ENCODE results near the gene TAF1B.
"Not testable (repeated sequence)": the region's sequence is repeated elsewhere in the genome, so short reads cannot be mapped to it uniquely, and the experiment has no call there.

Gene TAF1B

DNA sequence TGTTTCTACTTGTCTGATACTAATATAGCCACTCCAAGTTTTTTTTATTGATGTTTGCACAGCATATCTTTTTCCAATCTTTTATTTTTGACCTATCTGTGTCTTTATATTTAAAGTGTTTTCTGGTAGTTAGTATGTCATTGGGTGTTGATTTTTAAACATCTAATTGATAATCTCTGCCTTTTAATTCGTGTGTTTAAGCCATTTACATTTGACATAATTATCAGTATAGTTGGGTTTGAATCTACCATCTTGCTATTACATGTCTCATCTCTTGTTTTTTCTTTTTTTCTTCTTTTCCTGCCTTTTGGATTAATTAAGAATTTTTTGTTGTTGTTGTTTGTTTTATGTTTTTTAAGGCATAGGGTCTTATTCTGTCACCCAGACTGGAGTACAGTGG is 44.2 kb downstream of the TAF1B start:
- DNase-seq, result no peak

DNA sequence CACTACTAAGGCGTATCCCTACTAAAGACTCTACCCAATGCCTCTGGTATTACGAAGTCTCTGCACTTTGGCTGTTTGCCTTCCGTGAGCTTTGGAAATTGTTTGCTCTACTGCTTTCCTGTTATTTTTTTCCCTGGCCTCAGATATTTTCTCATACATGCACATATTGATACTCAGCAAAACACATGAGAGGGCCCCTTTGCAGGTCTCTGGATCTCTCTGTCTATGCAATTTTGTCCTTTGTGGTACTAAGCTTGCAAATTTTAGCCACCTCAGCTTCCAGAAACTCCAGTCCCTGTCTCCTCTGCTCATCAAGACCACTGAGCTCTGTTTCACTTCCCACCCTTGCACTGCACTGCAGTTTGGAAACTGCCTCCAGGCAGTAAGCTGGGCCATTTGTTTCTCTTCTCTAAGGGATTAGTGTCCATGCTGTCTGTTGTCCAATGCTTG is 46.6 kb downstream of the TAF1B start:
- DNase-seq, result no peak

DNA sequence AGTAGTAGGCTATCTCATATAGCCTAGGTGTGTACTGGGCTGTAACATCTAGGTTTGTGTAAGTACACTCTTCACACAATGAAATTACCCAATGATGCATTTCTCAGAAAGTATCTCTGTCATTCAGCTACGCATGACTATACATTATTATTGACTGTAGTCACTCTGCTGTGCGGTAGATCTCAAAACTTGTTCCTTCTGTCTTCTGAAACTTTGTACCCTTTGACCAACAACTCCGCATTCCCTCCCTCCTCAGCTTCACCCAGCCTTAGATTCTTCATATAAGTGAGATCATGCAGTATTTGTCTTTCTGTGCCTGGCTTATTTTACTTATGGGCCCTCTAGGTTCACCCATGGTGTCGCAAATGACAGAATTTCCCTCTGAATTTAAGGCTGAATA is 49.0 kb downstream of the TAF1B start:
- DNase-seq, result no peak

DNA sequence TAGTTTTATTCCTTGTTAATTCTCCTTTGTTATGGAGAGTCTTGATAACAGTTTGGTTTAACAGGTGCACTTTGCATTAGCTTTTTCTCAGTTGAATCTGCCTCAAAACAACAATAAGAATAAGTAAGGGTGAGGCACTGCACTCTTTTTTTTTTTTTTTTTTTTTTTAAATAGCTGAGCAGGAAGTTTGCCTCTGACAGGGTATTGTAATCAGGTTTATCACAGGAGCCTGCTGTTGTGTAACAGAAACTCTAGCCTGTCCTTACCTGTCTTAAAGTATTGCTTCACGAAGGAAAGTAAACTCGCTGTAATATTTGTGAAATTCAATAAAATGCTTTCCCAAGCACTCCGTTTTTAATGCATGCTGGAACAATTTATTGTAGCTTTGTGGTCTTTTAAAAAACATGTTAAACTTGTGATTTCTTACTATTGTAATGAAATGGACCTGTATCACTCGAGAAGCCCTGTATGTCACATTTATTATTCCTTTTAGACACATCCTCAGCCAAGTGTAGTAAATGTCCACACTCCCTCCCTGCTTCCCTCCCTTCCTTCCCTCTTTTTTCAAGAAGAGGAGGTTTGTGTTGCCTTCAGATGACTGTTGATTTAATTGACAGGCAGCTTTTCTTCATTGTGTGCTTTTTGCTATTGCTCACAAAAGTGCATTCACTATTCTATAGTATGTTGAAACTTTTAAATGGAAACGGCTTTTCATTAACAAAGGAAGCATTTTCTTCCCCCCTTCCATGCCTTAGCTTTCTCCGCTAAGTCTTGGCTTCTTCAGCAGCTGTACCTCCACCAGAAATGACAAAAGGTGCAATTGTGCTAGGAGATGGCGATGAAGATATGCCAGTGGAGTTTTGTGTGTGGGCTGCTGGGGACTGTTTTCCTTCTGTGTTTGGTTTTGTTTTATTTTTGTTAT is 52.7 kb downstream of the TAF1B start:
- DNase-seq, result no peak

DNA sequence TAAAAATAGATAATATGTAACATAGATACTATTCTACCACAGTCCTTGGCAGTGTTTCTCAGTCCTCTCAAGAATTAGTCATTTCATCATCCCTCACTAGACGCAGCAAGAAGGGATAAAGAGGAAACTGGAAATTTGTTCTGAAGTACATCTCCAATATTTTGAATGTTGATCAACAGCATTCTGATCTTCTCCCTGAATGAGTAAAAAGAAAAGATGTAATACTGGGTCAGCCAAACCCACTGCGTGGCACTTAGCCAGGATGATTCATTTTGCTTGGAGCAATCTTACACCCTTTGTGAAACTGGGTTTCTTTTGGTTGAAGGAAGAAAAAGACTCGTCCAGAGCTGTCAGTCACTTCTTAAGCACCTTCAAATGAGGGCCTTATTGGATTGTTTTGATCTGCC is 54.1 kb downstream of the TAF1B start:
- no peak for DNase-seq

DNA sequence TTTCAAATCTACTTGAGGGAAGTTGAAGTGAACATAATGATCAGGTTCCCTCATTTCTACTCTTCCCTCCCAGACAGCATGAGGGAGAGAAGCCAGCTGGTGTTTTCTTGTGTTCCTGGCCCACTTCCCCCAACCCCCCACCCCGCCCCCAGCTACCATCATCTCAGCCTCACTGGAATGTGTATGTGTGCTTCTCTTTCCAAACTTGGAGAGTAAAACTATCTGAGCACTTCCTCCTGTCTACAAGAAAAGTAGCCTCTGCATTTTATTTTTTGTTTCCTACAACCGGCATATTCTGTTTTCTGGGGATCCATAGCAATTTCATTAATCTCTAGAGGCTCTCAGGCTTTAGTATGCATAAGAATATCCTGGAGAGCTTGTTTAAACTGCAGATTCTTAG is 54.6 kb downstream of the TAF1B start:
- DNase-seq, result no peak

DNA sequence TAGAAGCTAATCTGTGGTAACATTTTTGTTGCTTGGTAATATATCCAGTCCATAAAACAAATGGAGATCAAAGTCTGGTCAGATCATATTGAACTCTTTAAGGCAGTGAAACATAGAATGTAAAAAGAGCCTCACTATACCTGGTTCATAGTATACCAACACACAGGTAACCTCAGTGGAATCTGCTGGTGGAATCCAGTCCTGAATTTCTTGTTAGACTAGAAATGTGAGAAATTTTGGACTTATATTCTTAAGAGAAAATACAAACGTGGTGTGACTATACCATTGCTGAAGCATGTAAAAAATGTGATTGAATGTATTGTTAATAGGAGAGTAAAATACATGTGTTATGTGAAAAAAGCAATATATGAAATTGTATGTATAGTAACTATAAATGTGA is 62.1 kb downstream of the TAF1B start:
- DNase-seq, result no peak

DNA sequence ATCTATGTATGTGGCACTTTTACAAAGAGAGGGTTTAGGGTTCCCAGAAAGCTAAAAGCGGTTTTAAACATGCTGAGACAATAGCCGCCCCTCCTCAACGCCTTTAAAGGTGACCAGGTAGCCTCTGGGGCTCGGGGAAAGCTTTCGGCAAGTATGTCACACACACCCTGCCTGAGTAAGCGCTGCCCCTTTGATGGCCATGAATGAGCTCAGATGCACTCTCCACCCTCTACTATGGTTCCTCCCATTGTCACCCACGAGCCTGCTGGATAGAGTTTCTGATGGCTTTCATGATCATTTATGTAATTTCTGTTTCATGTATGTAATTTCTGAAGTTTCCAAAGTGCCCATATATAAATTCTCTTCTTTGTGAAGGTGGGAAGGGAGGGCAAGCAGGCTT is 64.1 kb downstream of the TAF1B start:
- DNase-seq, result no peak

DNA sequence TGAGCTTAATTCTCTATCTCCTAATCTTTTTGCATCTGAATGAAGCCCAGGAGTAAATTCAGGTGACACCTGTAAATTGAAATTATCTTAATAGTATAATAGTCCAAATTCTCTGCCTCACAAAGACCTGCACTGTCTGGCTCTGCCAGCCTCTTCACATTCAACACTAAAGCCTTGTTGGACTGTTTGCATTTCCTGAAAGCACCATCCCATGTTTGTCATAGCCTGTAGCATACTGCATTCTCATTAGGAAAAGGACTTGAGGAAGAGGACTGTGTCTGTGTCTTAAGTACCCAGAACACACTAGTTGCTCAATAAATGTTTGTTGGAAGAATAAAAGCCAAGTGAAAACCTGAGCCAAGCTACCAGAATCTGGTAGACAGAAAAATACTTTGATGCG is 65.4 kb downstream of the TAF1B start:
- no peak for DNase-seq

DNA sequence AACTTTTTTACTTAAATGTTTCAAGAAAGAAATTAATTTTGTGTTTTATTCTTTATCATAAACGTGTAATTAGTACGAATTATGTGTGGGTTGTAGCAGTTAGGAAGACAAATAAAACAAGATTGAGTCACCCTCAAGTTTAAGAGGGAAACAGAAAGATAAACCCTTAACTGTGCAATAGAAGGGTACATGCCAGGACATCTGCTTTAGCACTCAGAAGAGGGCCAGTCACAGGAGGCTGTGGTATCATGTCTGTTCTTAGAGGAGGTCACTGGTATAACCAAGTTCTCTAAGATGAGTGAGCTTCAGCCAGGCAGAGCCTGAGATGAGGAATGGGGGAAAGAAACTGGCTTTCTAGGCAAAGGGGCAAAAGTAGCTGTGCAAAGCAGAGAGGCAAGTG is 65.8 kb downstream of the TAF1B start:
- no peak for DNase-seq

DNA sequence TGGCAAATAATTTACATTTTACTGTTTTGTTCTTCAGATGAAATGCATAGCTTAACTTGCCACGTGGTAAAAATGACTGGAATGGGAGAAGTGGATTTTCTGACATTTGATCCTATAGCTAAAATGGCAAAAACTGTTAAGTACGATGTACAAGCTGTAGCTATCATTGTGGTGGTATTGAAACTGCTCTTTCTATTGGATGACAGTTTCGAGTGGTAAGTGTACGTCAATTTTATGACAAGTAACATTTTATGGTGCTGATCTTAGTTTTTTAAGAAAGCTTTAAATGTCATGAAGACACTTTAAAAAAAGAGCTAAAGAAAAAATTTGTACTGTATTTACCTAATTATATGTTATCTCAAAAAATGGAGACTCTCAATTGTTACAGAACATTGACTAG is 67.4 kb downstream of the TAF1B start:
- no peak for DNase-seq

DNA sequence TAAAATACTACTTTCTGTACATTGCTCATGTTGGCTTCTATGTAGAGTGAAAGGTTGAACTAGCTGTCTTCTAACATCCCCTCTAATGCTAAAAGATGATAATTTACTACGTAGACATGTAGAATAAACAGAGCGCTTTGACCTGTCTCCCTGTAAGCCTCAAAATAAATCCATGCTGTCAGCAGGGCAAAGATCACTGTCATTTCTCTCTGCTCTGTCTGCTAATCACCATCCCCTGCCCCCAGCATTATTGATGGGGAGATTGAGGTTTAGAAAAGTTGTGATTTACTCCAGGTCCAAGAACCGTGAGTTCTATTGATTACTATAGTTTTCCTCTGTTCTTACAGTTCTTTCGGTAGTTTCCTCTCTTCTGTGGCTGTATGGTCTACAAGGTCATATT is 69.2 kb downstream of the TAF1B start:
- DNase-seq, result no peak

DNA sequence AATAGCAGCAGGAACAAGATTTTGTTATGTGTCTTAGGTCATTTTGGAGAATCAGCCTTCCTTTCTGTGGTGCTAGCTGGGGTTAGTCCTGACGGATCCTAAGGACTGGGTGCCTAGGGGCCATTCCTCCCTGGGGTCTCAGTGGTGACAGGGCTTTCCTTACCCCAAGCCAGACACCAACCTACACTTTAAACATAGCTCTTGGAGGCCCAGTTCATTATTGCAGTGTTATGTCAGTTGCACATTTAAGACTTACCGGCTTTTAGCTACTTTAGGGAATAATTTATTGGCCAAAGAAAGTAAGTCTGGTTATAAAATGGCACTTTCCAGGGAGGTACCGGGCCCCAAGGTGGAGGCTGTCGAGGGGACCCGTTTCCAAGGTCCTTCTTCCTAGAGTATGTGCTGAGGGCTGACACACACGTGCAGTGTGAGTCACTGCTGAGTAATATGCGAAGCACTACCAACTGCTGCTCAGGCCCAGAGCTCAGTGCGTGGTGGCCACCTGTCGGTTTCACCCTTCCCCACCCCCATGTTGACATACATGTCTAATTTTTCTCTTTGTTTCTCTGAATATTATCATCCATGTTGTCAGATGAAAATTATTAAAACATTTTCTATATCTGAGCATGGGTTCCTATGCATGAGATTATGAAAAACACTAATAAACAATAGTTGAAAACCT is 71.3 kb downstream of the TAF1B start:
- DNase-seq, result no peak

DNA sequence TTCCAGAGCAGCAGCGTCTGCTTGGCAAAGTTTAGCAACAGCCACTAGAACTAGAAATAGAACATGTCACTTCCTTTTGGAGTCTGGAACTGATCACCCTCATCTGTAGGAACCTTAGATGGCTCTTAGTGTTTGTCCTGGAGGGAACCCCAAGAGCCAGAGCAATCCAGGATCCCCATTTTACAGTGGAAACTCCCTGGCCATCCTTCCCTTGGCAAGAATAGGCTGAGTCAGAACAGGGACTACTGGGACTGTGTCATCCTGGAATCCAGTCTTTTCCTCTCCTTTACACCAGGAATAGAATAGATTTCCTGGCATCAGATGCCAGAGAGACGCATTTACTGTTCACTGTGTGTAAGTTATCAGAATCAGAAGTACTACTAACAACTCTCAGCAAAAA is 75.0 kb downstream of the TAF1B start:
- DNase-seq, result no peak

DNA sequence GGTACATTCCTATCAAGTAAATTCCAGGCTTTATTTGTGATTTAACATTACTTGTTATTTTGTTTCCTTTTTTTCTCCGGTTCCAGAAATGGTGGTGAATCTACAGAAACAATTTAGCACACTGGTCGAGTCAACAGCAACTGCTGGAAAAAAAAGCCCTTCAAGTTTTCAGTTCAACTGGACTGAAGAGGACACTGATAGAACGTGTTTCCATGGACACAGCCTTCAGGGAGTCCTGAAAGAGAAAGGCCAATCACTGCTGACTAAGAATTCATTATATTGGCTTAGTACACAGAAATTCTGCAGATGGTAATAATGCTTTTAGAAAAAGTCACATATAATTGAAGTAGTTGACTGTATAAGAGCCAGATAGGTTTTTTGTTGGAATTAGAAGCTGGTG is 76.2 kb downstream of the TAF1B start:
- no peak for DNase-seq

DNA sequence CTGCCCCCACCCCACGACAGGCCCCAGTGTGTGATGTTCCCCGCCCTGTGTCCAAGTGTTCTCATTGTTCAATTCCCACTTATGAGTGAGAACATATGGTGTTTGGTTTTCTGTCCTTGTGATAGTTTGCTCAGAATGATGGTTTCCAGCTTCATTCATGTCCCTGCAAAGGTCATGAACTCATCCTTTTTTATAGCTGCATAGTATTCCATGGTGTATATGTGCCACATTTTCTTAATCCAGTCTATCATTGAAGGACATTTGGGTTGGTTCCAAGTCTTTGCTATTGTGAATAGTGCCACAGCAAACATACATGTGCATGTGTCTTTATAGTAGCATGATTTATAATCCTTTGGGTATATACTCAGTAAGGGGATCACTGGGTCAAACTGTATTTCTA is 83.7 kb downstream of the TAF1B start:
- DNase-seq, result not testable (repeated sequence)

DNA sequence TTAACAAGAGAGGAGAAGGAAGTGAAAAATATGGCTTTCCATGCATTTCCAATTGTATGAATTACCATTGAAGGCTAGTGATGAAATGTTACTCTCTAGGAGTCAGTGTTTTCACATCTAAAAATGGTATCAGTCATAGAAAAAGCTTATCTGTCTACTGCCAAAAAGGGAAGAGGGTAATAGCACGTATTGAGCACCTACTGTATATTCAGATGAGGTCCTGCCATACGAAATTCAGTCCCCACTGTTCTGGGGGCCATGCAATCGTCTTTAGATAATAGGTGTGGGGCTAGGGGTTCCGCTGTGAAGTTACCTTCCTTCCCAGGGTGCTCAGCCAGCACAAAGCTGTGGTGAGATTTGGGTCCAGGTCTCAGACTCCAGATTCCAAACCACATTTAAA is 94.0 kb downstream of the TAF1B start:
- DNase-seq, result no peak

DNA sequence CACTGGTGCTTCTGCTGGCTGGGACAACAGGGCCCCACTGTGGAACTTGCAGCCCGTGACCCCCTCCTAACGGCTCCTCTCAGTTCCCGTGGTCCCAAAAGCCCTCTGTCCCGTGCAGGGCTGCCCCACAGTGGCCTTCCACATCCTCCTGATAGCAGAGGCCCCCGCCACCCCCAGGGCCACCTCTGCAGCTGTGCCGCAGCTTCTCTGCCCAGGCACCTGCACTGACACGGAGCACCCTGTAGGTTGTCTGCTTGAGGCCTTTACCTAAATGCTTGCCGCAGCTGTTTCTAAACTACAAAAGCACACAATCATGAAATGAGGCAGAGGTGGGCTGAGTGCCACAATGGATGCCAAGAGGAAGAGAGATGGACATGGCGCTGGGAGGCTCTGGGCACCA is 94.7 kb downstream of the TAF1B start:
- DNase-seq, result no peak

DNA sequence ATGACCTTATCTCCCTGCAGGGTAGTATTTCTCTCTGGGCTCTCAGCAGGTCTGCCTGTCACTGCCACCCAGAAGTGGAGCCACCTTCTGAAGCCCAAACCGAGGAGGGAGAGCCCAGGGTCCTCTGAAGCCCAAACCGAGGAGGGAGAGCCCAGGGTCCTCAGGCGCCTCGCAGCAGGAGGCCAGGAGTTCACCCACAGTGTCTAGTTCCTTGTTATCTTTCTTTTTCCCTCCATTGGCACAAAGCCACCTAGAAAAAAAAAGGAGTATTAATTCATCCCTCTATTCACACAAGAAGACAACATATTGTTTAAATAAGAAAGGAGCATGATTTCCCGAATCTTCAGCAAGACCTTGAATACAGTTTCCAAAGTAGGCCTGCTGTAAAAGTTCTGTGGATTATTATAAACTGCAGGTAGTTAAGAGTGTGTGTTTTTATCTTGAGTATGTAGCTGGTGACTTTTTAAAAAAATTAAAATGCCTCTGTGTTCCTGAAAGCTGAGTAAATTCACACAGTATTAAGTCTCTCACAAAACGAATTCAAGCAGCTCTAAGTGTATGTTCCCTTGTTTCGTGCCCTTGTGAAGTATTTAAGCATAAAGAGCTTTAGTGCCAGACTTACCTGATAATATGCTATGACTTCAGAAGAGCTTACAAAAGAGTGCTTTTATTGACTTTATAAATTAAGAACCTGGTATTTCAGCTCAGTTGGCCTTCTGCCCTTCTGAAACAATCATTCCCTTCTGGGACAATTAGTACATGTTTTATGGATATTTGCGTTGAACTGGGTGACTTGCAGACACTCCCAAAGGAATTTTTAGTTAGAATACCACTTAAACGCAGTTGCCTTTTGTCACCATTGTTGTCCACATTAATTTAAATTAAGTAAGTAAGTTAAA is 96.6 kb downstream of the TAF1B start:
- no peak for DNase-seq

DNA sequence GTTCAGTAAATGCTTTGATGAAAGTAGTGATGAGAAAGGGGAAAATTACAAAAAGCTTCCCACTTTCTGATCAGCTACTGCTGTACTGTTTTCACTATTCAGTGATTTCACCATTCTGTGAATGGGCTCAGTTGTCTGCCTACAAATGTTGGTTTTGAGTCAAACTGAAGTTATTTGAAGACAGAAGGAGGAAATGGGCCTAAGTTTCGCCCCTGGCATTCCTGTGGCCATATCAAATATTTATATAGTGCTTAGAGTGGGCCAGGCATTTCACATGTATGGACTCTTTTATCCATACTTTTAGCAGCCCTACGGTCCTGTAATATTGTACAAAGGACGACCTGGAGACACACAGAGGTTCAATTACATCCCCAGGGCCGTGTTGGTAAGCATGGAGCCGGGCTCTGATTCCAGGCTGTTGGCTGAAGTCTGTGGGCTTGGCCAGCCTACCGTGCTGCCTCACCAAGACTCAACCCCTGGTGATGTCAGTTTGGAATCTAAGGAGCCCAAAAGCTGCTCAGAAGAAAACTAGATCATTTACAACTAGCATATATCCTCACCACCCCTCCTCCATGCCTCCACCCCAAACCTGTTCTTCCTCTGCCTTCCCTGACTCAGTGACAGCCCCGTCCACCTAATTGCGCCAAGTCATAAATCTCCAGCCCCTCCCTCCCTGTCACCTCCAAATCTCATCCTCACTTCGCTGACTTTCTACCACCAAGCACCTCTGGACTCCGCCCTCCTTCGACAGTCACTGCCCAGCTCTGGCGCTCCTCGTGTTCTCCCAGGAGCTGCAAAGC is 98.1 kb downstream of the TAF1B start:
- DNase-seq, result no peak

DNA sequence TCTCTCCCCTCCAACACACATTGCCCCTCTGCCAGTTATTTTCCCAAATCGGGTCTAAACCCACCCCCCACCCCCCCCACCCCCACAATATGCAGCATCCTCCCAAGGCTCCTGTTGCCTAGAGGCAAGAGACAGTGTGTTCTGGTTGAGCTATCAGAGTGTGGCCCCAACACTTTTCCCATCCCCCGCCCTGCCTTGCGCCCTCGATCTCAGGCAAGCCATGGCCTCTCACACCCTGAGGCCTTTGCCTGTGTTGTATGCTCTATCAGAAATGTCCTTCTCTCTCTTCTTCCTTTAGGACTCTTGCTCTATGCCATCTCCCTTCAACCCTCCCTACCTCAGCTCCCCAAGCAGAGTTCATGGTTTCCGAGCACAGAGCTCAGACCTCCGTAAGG is 98.7 kb downstream of the TAF1B start:
- DNase-seq, result no peak

DNA sequence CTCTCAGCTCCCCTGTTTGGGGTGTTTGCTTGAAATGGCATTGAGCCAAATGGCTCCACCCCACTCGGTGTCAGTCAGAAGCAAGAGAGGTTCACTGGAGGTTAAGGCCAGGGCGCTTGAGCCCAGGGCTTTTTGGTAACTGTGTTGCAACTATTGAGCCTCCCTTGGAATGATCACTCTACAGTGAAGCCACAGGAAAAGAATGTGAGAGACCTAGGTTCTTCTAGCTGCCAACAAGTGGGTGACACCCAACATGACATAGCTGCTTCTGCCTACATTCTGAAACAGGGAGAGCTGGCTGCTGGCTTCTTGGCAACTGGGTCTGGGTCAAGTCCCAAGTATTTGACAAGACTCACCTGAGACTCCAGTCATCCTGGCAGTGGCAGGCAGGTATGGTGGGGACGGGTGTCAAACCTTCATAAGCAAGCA is 101.1 kb downstream of the TAF1B start:
- no peak for DNase-seq

DNA sequence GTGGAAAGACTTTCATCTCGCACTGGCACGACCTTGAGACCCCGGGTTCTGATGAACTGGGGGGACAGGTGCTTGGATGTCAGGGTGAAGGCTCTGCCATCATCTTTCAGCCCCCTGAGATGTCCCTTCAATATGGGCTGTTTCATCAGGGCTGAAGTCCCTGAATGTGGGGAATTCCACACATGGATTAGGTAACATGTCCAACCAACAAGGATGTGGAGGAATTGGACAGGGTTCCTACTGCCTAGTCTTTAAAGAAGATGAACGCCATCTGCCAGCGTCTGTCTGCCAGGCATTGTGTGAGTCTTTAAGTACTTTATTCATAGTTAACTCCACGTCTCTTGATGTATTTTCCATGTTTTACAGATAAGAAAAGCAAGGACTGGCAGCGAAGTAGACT is 102.3 kb downstream of the TAF1B start:
- no peak for DNase-seq

All from activated T-cell treated with anti-CD3 and anti-CD28 coated beads, Interleukin-2, amount 50 U/mL, for 1 hour (primary cell).